Measurements from ENCODE around the gene UBXN4.
"Not testable (repeated sequence)": the region's sequence is repeated elsewhere in the genome, so short reads cannot be mapped to it uniquely, and the experiment has no call there.

Gene UBXN4, protein sequence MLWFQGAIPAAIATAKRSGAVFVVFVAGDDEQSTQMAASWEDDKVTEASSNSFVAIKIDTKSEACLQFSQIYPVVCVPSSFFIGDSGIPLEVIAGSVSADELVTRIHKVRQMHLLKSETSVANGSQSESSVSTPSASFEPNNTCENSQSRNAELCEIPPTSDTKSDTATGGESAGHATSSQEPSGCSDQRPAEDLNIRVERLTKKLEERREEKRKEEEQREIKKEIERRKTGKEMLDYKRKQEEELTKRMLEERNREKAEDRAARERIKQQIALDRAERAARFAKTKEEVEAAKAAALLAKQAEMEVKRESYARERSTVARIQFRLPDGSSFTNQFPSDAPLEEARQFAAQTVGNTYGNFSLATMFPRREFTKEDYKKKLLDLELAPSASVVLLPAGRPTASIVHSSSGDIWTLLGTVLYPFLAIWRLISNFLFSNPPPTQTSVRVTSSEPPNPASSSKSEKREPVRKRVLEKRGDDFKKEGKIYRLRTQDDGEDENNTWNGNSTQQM

DNA sequence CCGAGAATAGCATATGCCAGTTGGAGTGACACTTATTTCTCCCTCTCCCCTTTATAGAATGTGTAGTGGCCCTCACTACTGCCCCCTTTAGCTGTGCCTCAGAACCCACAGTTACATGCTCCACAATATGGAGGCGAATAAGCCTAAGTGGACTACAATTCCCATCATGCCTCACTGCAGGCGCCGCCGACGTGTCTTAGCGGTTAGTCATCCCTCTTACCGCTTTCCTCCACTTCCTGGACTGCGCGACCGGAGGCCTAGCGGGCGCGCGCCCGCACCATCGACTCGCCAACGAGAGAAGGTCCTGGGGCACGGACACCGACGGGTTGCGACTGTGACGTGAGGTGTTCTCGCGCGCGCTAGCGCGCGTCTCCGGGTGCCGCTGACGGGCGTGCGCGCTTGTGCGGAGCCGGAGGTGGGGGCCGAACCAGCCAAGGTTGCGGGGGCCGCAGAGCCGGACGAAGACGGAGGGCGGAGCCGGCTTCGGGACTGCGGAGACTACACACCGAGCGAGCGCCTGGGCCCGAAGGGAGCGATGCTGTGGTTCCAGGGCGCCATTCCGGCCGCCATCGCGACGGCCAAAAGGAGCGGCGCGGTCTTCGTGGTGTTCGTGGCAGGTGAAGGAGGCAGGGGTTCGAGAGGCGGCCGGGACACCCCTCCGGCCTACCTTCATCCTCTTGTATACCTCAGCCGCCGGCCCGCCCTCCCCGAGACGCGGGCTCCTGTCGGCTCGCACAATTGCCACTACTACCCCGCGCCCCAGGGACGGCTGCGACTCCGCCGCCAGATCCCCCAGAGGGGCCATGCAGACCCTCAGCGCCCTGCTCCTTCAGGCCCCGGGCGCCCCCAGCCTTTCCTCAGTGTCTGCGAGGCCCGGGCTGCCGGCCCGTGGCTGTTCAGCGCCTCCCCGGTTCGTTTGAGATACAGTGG lies at the start of gene UBXN4:
Gene UBXN4 (plus strand): TSS at position 461 of the 930 bp plus-strand sequence. CDS start 75 bp downstream, at position 536.
- peak; percentile 94 for DNase-seq (ENCODE audit: low read depth)

DNA sequence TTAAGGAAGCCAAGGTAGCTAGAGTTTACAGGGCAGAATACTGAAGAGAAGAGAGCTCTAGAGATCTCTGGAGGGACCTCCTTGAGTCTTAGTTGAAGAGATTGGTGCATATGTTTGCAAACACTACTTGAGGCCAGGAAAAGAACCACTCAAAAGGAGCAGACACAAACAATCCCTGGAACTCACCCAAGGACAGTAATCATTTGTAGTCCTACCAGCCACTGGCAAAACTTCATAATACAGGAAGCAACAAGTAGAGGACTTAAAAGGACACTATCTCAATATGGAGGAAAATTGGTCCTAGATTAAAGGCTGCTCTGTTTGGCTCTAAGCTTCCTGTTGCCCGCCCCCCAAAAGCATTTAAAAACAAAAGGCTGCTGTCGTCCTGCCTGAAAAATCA lies 46.9 kb upstream of the UBXN4 start:
- DNase-seq (ENCODE audit: low read depth), result no peak

DNA sequence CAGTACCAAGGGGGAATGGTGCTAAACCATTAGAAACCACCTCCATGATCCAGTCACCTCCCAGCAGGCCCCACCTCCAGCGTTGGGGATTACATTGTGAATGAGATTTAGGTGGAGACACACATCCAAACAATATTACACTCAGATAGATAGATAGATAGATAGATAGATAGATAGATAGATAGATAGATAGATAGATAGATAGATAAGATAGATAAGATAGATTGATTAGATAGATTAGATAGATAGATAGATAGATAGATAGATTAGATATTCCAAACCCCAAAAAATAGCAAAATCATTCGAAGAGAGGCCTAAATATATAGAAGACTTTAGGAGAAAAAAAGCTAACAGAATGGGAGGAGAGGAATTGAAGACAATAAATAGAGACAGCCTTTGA lies 42.8 kb upstream of the UBXN4 start:
- no peak for DNase-seq (ENCODE audit: low read depth)

DNA sequence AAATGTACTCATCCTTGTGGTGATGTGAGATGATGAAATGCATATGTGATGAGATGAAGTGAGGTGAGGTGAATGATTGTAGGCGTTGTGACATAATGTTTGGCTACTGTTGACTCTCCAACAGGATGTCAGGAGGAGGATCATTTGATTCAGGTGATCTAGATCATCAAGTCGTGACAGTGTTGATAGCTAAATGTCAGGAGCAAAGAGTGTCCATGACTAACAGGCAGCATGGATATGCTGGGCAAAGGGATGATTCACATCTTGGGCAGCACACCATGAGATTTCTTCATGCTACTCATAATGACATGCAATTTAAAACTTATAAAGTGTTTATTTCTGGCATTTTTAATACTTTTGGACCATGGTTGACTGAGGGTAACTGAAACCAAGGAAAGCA lies 40.2 kb upstream of the UBXN4 start:
- DNase-seq (ENCODE audit: low read depth), result no peak

DNA sequence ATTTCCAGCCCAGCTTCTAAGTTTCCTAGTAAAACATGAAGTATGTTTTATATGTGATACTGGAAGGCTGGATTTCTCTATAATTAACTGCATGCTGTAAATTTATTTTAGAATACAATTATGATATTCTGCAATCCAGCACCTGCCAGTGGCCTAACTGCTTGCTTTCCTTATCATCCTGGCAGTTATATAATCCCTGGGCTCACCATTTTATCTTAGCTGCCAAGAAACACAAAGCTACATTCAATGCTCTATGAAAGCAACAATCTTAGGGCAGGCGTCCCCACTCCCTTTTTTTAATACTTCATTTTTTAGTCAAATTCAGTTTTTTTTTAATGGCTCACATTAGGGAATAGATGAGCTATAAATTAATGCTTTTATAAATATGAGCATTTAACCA lies 38.4 kb upstream of the UBXN4 start:
- DNase-seq (ENCODE audit: low read depth), result no peak

DNA sequence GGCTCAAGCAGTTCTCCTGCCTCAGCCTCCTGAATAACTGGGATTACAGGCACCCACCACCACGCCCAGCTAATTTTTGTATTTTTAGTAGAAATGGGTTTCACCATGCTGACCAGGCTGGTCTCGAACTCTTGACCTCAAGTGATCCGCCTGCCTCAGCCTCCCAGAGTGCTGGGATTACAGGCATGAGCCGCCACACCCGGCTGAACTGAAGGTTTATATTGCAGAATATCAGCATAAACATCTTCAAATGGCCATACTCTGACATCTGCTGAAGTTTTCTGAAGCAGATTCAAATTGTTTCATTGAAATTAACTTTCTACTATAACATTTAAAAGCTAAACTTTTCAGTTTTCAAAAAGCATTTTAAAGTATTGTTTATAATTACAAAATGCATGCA lies 37.6 kb upstream of the UBXN4 start:
- DNase-seq (ENCODE audit: low read depth), result not testable (repeated sequence)

DNA sequence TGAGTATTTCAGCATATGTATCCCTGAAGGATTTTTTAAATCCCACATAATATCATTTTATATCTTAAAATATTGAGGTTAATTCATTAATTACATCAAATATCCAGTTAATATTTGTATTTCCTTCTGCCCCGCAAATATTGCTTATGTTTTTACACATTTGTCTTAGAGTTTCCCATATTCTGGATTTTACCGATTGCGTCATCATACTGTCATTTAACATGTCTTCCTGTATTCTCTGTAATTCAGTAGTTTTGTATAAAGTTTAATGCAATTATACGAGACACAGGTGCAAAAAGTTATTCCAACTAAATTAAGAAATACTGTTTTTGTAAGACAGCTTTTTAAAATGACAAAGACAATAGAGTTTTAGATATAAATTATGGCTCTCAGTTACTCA lies 33.5 kb upstream of the UBXN4 start:
- DNase-seq (ENCODE audit: low read depth), result no peak

DNA sequence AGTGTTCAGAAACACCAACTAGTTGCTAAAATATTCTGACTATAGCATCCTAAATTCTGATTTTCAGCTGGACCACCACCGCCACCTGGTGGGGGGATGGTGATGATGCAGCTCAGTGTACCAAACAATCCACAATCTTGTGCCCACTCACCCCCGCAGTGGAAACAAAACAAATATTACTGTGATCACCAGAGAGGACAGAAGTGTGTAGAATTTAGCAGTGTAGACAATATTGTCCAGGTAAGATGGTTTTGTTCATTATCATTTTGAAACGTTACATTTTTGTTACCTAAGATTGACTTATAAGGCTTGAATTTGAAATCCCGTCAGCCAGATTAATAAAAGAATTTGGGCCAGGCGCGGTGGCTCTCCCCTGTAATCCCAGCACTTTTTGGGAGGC lies 31.7 kb upstream of the UBXN4 start:
- peak; percentile 53 for DNase-seq (ENCODE audit: low read depth)

DNA sequence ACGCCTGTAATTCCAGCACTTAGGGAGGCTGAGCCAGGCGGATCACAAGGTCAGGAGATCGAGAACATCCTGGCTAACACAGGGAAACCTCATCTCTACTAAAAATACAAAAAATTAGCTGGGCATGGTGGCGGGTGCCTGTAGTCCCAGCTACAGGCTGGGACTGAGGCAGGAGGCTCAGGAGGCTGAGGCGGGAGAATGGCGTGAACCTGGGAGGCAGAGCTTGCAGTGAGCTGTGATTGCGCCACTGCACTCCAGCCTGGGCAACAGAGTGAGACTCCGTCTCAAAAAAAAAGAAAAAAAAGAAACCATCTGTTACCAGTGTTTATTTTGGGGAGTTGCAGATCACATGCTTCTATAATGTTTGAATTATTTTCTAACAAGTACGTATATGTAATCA lies 26.6 kb upstream of the UBXN4 start:
- not testable (repeated sequence) for DNase-seq (ENCODE audit: low read depth)

DNA sequence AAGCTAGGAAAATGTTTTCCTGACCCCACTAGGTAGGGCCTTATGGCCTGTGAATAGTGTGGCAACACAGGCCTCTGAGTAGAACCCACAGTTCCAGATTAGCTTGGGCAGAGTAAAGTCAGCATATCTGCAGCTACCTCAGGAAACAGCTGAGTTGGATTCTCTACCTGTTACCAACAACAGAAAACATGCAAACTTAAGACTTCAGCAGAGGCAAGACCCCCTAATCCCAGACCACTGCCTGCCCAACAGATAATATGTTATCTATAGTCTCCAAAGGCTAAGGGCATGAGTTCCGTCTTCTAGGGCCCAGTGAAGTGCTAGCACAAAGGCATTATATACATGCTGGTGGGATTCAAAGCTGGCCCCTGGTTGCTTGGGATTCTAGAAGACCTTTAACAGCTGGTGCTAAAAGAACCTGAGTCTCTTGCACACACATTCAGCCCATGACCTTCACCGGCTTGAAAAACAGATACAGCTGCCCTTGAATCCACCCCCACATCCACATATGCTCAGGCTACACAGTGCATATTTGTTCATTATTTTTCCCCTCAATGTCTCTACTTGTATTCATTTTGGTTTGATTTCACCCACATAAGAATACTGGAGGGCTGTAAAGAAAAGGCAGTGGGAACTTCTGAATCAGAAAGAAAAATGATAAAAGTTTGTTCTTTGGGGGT lies 13.5 kb upstream of the UBXN4 start:
- no peak for DNase-seq (ENCODE audit: low read depth)

DNA sequence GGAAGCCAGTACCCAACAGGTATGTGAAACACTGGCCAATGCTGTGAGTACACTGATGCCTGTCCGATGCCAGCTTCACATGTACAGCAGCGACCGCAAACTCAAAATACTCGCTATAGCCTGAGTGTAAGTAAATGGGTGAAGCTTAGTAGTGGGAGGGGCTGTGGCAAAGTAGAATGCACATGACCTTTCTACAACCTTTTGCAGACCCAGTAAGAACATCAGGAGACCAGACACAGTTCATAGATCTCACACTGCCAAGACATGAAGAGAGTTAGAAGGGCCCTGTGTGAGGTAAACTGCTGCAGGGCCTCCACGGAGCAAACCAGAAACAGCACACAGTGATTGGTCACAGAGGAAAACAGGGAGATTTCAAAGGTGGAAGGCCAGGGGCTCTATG lies 9.1 kb upstream of the UBXN4 start:
- no peak for DNase-seq (ENCODE audit: low read depth)

DNA sequence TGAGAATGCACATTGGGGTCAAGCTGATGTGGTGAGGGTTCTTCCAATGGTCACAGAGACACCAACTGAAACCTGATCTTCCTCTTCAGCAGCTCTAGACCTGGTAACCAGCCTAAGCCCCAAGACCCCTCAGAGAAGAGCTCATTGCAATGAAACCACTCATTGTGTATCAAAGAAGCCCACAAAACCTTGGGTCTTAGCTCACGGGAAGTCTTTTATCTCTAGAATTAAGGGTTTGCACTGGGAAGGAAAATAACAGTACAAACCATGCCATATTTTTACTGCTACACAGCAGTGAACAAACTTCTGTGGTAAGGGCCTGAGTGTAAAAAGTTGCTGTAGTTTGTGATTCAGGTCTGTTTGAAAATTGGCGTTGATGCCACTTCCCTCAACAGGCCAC lies 8.6 kb upstream of the UBXN4 start:
- no peak for DNase-seq (ENCODE audit: low read depth)

DNA sequence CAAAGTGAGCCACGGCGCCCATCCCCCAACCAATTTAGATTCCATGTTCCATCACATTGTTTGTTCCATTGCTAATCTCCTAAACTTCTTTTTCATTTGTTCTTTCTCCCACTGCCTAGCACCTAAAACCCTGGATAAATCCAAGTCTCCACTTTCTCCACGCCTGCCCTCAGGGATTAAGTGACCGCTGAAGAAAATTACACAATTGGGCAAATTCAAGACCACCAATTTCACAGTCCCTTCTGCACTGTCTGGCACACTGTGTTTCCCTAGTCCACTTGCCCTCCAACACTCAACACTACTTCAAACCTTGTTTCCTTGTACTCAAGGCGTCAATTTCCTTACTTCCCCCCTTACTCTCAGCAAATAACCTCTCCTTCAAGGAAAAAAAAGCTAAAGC lies 5.1 kb upstream of the UBXN4 start:
- no peak for DNase-seq (ENCODE audit: low read depth)

DNA sequence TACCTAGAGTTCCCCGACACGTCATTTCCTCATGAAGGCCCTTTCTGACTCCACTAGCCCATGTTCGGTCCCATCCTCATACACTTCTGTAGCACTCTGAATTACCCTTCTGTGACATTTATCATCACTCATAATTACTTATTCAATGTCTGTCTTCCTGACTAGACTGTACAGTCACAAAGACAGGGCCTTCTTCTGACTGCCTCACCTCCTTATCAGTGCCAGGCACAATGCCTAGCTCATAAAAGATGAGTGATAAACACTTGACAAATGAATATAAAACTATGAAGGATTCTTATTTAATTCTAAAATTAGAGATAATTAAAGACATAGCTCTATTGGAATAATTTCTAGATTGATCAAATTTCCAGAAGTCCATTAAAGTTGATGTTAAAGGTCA lies 1.4 kb upstream of the UBXN4 start:
- no peak for DNase-seq (ENCODE audit: low read depth)

DNA sequence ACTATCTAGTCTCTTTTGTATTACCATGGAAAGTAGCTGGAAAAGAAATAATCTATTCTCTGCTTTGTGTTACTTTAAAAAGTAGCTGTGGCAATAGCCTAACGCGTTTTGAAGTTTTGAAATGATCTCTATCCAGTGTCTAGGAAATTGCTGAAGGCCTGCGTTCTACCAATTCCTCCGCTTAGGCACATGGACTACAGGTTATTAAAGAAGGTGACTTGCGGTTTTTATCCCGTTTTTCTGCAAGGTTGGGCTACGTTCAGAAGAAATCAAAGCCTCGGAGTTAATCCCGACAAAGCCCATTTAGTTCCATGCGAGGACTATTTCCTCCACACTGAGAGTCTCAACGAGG lies 636 bp upstream of the UBXN4 start:
- DNase-seq (ENCODE audit: low read depth), result no peak

DNA sequence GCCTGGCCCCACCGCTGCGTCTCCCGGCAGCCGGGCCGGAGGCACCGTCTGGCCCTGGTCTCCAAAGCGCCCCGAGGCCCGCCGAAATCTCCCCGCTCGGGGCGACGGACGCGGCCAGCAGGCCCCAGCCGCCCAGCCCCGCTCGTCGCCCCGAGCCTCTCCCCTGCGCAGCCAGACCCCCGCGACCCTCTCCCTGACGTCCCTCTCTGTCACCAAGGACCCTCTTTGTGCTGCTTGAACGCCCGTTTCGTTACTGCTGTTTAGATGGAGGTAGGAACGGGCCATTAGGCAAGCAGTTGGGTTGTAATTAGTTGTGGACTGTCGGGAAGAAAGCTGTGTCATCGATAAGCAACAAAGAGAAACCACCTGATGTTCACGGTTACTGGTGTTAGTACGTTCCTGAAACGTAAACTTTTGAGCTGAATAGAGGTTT lies 686 bp downstream of the UBXN4 start:
- DNase-seq (ENCODE audit: low read depth), result no peak

DNA sequence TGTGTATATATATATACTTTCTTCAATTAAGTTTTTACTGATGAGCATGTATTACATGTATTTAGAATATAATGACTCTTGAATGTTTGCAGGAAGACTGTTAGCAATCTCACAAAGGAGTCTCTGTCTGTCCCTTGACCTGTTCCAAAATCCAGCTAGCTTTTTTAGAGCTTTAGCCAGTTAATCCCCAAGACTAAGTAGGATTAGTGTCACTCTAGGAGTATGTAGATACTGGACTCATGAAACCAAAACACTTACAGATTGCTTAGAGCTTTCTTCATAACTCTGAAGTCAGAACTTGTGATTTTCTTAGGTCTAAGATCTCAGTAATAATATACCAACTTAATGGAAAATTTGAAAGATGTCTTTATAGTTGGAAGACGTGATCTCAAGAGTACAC lies 2.2 kb downstream of the UBXN4 start:
- DNase-seq (ENCODE audit: low read depth), result no peak

DNA sequence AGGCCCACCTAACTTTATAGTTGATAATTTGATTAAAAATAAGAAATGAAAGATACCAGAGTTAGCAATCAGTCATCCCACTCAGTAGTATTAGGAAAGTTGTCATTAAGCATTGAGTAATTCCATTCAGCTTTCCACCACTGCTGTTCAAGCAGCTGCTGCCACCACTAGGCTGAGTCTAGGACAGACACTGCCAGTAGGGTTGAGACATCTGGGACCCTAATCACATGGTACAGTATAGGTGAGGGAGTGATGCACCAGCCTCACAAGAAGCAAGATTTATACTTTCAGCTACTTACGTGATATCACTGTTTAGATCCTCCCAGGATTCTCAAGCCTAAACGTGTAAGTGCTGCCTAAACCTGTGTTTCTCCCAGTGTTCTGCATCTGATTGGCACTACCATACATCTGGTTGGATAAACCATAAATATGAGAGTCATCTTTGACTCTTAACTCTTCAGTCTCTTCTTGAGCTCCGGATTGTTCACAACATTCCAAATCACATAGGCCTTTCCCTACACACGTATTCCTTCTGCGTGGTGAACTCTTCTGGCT lies 3.2 kb downstream of the UBXN4 start:
- no peak for DNase-seq (ENCODE audit: low read depth)

DNA sequence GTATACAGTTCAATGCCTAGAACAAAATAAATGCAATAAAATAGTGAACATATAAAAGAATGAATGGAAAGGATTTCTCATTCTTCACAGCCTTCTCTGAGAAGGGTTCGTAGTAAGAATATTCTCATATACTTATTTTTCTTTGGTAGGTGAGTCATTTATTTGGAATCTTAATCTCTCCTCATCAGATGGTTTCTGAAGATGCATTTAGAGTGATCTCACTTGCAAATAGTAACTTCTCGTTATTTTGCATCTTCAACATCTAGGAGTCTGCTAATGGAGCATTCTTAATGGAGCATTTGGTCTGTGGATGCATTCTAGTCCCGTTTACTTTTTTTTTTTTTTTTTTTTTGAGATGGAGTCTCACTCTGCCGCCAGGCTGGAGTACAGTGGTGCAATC lies 3.9 kb downstream of the UBXN4 start:
- no peak for DNase-seq (ENCODE audit: low read depth)

DNA sequence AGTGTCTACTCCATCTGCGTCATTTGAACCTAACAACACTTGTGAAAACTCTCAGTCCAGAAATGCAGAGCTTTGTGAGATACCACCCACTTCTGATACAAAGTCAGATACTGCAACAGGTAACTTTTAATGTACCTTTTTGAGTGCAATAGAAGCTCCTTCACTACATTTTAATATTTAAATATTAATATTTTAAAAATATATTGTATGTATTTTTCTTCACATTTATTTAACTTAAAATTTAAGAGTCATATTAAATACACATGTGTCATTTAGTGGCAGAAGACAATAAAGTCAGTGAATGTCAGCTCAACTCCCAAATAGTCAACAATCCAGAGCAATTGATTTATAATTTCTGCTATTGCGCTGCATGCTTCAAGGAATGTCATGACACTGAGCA lies 13.9 kb downstream of the UBXN4 start:
- no peak for DNase-seq (ENCODE audit: low read depth)

DNA sequence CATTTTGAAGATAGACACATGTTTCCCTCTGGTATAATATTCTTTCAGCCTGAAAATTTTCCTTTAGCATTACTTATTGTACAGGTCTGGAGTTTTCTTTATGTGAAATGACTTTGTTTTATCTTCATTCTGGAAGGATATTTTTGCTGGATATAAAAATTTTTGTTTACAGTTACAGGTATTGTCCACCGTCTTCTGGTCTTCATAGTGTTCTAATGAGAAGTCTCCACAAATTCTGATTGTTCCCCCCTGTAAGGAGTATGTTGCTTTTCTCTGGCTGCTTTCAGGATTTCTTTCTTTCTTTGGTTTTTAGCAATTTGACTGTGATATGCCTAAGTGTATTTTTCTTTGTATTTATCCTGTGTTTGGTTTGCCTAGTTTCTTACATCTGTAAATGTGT lies 15.0 kb downstream of the UBXN4 start:
- DNase-seq (ENCODE audit: low read depth), result no peak

DNA sequence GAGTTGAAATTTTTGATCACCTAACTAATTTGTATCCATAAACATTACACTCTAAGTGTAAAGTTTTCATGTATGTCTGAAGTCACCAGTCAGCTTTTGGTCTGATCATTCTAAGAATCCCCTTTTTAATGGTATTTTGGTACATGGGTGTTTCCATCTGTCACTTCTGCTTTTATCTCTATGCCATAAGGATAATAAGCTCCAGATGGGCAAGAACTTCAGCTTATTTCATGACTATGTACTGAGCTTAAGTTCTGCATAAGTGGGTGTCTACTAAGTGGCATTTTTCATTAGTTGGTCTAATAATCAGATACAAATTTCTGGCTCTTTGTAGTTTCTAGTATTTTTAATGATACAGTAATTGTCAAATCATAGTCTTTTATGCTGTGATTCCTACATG lies 20.4 kb downstream of the UBXN4 start:
- no peak for DNase-seq (ENCODE audit: low read depth)
